Activated naive CD8-positive, alpha-beta T cell treated with anti-CD3 and anti-CD28 coated beads, Interleukin-2, amount 50 U/mL, for 16 hours (primary cell): ENCODE measurements around the gene ATRIP.
"Not testable (repeated sequence)": the region's sequence is repeated elsewhere in the genome, so short reads cannot be mapped to it uniquely, and the experiment has no call there.

Source experiments
- DNase-seq: peaks from one replicate; pipeline ENCODE4 v3.0.0-alpha.2; 2020; ENCODE audit warnings: low read depth, low spot score

Gene ATRIP

DNA sequence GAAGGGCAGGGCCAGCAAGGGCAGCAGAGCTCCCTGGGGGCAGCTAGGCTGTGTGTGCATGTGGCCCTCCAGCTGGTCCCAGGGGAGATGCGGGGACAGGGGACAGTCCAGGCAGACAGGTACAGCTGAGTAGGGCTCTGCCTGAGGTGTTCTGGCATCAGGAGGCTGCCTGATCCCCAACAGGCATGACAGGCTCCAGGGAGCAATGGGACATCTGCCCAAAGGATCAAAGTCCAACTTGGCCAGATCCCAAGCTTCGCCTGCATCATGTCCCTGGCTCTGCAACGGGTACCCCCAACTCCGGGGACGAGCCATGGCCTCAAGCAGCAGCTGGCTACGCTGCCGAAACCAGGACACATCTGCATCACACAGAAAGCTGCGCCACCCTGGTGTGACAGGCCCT lies 21.8 kb downstream of the ATRIP start:
- no peak for DNase-seq

DNA sequence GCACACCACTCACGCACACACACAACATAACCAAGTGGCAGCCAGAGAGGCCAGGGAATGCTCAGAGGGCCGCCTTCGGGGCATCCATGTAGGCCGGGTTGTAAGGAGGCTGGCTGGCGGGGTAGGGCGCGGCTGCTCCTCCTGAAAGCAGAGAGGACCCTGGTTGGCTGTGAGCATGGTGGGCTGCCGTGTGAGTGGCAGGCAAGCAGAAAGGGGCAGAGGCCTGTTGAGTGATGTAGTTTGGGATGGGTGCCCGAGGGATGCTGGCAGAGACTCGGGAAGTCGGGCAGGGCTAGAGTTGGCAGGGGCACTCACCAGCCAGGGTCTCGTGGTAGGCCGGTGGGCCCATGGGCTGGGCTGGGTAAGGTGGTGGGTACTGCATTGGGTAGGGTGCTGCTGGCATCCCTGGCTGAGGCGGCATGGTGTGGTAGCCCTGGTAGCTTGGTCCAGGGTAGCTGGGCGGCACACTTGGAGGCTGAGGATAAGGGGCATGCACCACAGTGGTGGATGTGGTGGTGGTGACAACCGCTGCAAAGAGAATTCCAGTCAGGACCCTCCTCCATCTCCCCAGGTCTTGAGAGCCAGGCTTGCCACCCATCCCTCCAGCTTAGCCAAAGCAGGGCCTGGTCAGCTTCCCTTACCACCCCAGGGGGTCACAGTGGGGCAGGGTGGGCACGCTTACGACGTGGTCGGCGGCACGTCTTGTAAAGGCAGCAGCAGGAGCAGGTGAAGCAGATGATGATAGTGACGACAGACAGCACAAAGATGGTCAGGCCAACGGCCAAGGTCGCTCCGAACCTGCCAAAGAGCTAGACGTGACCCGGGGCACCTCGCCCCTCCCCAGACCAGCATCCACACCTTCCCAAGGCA lies 22.7 kb downstream of the ATRIP start:
- DNase-seq, result no peak

DNA sequence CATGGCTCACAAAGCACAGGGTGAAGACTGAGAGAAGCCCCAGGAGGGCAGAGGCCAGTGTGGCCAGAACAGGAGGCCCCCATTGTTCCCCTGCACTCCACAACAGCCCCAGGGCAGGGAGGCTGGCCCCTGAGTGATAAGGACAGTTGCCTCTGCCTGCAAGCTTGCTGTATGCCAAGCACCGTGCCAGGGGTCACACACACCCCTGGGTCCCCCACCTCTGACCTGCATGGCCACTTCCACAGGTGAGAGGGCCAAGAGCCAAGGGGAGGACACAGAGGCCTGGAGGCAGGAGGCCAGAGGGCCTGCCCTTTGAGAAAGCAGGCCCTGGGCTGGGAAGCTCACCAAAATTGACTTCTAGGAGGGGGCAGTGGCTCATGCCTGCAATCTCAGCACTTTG lies 23.7 kb downstream of the ATRIP start:
- DNase-seq, result no peak

DNA sequence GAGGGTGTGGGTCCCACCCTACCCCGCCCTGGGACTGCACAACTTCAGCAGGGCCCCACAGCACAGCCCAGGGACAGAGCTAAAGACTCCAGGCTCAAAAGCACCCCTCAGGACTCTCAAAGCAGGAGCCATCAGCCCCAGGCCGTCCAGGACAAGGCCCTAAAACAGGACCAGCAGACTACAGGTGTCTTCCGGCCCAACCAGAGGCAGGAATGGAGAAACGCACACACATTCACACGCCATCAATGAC lies 26.1 kb downstream of the ATRIP start:
- no peak for DNase-seq

DNA sequence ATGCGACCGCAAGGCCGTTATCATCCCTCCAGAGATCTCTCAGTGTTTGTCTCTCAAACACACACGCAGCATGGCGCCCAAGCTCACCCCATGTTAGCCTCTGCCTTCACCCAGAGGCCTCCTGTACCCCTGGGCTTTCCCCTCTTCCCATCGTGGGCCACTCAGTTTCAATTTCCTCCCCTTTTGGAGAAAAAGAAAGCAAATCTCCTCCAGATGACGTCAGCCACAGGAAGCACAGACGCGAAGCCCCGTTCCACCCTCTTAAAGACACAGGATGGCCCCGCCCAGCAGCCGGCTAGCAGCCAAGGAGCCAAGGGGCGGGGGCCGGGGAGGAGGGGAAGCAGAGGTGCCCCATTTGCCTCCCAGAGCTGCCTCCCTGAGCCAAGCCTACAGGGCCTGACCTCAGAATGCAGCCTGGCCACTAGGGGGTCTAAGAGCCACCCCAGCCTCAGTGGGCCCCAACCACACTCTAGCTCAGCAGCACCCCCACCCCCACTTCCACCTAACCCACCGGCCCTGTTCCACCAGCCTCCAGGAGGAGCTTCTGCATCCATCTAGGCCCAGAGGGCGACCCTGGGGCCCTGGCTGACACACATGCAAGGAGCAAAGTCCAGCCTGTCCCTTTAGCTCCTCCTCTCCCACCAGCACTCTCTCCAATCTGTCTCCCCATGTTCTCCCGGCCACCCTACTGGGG lies 26.5 kb downstream of the ATRIP start:
- DNase-seq, result peak; percentile 90

DNA sequence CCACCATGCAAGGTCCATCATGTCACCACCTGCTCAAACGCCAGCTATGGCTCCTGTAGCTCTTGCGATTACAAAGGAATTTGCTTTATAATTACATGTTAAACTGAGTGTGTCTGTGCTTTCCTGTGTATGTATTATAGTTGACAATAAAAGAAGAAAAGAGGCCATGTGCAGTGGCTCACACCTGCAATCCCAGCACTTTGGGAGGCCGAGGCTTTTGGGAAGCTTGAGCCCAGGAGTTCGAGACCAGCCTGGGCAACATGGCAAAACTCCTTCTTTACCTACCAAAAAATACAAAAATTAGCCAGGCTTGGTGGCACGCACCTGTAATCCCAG lies 27.0 kb downstream of the ATRIP start:
- no peak for DNase-seq

DNA sequence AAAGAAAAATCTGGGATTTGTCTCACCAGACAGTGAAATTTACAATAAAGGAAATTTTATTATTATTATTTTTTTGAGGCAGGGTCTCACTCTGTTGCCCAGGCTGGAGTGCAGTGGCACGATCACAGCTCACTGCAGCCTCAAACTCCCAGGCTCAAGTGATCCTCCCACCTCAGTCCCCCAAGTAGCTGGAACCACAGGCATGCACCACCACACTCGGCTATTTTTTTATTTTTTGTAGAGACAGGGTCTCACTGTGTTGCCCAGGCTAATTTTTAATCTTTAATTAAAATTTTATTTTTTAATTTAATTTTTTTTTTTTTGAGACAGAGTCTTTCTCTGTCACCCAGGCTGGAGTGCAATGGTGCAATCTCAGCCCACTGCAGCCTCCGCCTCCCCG lies 27.5 kb downstream of the ATRIP start:
- not testable (repeated sequence) for DNase-seq

DNA sequence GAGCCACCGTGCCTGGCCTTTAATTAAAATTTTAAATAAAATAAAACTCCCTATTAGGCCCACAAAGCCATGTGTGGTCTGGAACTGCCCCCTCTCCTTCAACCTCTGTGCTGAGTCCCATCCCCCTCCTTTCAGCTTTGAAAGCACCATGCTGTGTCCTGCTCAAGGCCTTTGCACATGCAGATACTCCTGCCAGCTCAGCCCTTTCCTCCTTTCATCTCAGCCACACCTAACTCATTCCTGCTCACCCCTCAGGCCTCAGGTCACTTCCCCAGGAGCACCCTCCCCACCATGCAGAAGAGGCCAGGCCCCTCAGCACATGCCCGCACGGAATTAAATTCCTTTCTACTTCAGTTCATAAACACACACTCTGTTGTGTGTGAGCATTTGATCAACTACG lies 28.1 kb downstream of the ATRIP start:
- DNase-seq, result no peak

DNA sequence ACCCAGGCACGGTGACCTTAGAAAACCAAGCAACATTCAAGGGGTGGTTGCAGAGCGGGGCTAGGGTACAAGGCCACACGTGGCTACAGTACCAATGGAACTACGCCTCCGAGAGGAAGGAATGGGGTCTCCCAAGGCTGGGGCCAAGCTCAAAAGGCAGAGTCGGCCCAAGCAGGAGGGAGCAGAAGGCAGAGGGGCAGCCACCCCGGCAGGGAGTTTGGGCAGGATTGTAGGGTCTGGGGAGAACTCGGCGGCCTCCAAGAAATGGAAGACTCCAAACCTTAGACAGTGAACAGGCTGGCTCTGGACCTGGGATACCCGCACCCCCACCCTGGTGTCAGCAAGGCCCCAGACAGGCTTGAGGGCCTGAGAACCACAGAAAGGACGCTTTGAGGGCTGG lies 28.7 kb downstream of the ATRIP start:
- DNase-seq, result no peak

DNA sequence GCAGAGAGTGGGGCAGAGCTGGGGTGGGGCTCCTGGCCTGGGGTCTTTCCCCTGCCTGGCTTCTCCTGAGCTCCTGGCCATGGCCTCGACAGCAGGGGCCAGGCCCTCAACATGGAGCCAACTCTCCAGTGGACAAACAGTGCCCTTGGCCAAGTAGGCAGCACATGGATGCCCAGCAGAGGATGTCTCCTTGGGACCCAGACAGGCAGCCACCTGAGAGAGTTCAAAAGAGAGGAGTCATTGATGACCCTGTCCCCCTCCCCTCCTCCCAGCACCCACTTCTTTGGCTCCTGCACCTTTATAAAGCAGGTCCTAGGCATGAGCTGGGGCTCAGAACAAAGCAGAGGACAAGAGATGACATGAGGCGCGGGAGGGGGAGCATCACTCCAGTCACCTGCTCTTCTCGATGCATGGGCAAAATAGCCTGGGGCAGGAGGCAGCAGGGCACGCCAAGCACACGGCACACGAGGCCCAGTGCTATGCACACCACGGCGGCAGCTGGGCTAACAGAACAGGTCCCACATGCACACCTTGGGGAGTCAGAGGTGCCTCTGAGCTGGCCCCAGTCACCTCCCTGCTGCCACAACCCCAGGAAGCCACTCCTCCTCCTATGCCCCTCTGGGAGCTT lies 30.0 kb downstream of the ATRIP start:
- no peak for DNase-seq

DNA sequence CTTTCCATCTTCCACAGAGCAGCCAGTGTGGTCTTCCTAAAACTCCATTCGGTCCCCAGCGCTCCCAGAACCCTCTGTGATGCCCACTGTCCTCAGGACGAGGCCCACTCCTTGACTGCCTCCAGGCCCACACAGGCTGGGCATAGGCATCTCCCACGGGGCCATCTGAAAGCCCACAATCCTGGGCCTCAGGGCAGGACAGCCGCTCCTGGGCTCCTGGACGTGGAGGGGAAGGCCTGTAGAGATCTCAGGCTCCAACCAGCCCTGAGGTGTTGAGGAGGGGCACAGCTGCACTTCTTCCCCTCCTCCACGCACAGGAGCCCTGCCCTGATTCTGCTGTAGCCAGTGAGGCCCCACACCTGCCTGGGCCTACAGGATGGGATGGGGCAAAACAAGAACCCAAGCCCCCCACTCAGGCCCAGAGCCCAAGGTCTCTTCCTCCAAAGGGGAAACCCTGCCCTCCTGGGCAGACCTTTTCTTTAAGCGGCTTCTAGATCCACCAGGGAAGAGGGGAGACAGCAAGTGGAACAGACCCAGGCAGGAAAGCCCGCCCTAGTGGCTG lies 31.5 kb downstream of the ATRIP start:
- DNase-seq, result no peak

DNA sequence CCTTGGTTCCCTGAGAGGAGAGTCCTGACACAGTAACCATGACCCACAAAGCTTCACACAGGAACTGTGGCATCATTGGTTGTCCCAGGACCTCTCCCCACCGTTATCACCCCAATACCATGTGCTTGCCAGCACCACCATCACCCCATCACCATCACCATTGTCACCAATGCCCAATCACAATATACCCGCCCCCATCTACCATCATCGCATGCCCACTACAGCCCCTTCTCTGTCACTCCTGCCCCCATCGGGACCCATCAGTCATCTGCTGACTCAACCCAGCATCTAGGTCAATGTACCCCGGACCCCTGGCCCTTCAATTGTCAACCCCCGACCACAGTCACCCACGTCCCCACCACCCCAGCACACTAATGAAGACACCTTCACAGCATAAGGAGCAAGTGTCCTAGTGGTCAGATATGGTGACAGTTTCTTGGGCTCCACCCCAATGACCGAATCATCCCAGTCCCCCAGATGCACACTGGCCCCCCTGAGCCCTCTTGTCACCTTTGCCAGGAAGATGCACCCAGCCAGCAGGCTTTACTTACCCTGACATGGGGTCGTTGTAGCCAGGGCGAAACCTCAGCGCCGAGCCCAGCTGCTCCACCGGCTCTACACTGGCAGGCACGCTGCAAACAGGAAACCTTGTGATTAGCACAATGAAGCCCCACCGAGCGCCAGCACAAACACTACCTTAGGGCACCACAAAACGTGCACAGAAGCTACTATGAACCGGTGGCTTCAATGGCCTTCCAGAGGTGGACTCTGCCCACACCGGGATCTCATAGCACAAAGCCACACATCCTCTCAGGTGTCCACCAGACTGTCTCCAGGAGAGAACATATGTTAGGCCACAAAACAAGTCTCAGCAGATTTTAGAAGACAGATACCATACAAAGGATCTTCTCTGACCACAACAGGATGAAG lies 32.4 kb downstream of the ATRIP start:
- DNase-seq, result no peak

DNA sequence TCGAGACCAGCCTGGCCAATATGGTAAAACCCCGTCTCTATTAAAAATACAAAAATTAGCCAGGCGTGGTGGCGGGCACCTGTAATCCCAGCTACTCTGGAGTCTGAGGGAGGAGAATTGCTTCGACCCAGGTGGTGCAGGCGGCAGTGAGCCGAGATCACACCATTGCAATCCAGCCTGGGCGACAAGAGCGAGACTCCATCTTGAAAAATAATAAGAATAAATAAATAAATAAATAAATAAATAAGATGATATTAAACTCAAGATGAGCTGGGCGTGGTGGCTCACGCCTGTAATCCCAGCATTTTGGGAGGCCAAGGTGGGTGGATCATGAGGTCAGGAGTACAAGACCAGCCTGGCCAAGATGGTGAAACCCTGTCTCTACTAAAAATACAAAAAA lies 34.4 kb downstream of the ATRIP start:
- DNase-seq, result not testable (repeated sequence)

DNA sequence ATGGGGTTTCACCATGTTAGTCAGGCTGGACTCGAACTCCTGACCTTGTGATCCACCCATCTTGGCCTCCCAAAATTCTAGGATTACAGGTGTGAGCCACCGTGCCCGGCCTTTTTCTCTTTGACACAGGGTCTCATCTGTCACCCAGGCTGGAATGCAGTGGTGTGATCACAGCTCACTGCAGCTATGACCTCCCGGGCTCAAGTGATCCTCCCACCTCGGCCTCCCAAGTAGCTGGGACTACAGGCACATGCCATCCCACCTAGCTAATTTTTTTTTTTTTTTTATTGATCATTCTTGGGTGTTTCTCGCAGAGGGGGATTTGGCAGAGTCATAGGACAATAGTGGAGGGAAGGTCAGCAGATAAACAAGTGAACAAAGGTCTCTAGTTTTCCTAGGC lies 36.3 kb downstream of the ATRIP start:
- not testable (repeated sequence) for DNase-seq

DNA sequence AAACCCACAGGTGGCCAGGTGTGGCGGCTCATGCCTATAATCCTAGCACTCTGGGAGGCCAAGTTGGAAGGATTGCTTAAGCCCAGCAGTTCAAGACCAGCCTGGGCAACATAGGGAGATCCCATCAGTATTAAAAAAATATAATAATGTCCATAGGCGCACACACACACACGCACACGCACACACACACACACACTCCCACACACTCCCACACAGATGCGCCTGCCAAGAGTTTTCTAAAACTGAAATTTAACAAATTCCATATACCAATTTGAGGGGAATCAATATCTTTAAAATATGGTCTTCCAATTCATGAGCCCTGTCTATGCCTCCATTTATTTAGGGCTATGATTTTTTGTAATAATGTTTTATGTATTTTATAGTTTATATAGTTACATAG lies 40.4 kb downstream of the ATRIP start:
- DNase-seq, result no peak

DNA sequence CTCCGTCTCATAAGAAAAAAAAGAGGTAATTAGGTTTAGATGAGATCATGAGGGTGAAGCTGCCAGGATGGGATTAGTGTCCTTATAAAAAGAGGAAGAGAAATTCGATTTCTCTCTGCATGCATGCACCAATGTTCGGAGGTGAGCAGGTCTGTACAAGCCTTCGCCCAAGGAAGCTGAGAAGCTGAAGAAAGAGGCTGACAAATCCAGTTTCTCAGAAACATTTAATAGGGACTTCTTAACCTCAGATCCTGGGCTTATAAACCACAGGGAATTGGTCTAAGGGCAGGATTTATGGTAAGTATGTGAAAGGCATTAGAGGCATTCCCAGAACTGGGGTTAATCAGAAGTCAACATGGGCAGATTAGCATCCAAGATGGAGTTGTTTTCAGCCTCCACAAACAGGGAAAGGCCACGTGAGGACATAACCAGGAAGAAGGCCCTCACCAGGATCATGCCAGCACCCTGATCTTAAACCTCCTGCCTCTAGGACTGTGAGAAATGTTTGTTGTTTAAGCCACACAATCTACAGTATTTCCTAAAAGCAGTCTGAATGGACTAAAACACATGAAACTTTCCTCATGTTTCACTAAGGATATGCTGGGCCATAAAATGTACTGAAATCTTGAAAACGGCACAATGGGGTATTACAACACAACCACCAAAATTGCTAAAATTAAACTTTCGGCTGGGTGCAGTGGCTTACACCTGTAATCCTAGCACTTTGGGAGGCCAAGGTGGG lies 46.1 kb downstream of the ATRIP start:
- DNase-seq, result no peak

DNA sequence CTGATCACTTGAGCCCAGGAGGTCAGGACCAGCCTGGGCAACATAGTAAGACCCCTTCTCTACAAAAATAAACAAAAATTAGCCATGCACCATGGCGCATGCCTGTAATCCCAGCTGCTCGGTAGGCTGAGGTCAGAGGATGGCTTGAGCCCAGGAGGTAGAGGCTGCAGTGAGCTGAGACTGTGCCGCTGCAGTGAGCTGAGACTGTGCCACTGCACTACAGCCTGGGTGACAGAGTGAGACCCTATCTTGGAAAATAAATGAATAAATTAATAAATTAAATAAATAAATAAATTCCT lies 46.6 kb downstream of the ATRIP start:
- no peak for DNase-seq

DNA sequence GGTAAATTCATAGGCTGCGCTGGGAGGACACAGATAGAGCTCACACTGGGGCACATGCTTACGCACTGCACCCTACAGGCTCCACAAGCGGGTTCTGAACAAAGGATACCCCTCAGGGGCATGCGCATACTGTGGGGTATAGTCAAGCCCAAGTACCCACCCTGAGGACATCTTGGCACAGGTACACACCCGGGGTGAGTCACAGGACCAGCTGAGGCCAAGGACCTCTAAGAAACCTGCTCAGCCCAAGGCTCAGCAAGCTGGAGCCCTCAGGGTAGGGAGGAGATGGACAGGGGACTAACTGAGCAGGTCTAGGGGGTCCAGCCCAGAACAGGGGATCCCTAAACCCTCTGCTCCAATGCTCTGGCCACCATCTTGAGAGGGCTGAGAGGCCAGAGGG lies 54.1 kb downstream of the ATRIP start:
- no peak for DNase-seq

DNA sequence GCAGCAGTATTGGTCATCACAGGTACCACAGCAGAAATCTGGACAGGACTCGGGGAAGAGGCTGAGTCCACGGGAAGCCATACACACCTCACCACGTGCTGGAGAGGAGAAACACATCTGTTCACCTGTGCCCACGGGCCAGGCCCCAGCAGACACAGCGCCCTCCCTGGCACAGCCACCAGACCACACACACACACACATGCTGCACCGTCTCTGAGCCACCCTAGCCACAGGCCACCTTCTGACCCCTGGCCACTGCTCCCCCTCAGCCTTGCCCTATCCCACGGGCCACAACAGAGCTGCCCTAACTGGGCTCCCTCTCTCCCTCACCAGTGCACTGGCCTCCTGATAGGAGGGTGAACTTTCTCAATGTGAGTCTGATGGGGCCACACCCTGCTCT lies 54.7 kb downstream of the ATRIP start:
- DNase-seq, result no peak

DNA sequence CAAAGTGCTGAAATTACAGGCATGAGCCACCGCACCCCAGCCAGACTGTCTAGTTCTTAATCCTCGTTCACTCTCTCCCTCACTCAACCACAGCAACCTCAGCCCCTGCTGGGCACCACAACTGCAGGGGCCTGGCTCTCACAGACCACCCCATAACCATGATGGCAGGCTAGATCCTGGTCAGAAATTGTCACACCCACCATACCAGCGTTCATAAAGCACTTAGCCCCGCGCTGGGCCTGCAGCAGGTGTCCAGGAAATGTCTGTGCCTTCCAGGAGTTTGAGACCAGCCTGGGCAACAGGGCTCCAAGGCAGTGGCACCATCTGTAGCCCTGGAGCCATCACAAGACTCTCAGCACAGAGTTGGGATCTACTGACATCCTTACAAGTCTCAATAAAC lies 55.6 kb downstream of the ATRIP start:
- no peak for DNase-seq

DNA sequence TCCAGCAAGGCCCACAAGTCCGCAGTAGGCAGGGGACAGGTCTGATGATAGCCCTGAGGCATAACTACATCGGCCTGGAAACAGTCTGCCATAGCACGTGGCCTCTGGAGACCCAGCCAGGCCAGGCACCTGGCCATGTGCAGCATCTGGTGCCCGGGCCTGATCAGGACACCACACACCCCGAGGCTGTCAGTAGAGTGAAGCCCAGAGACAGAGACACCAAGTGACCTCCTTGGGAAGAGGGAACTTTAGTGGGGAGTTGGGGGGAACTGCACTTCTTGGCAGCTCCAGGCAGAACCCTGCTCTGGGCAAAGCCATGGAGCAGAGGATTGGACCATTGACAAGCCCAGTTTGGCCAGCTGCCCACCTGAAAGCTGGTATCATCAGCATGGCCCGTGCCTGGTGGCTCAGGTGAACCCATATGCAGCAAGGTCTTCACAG lies 56.2 kb downstream of the ATRIP start:
- DNase-seq, result no peak
